GM19193 (cell line): ENCODE measurements around the gene OR7G3.

ENCODE experiments used
- POLR2A ChIP-seq: IDR thresholded peaks from 4 replicates; pipeline ENCODE4 v1.6.1; 2011; ENCODE audit not compliant: insufficient read depth, insufficient read length; ENCODE audit errors: extremely low read depth

OR7G3 gene

GRCh38 chr19:9130965-9131364 lies 4.2 kb upstream of the OR7G3 start:
- TF ChIP-seq POLR2A: no peak

GRCh38 chr19:9128171-9128570 lies 1.4 kb upstream of the OR7G3 start:
- no peak for TF ChIP-seq POLR2A

GRCh38 chr19:9116547-9116946 lies 10.2 kb downstream of the OR7G3 start:
- no peak for TF ChIP-seq POLR2A

- TF ChIP-seq POLR2A: no peak
Observed at GRCh38 chr19:9115307-9115813, 11.4 kb downstream of the OR7G3 start, which contains the start of gene OR7G1. Gene OR7G1 (minus strand): TSS chr19:9115763. CDS start chr19:9115763, 0 bp downstream.

GRCh38 chr19:9109959-9110358 lies 16.8 kb downstream of the OR7G3 start:
- TF ChIP-seq POLR2A: no peak

GRCh38 chr19:9107375-9107774 lies 19.4 kb downstream of the OR7G3 start, which contains the start of gene OR7G2:
Gene OR7G2 (minus strand): TSS chr19:9107475. CDS start chr19:9103243, 4,232 bp downstream.
- TF ChIP-seq POLR2A: no peak

GRCh38 chr19:9086761-9087160 lies 40.0 kb downstream of the OR7G3 start, which contains the start of gene OR1M1:
Gene OR1M1 (plus strand): TSS chr19:9087061. CDS start chr19:9093245, 6,184 bp downstream.
- no peak for TF ChIP-seq POLR2A

- TF ChIP-seq POLR2A: no peak
Observed at GRCh38 chr19:9078651-9079050, 48.1 kb downstream of the OR7G3 start.

GRCh38 chr19:9076901-9077300 lies 49.8 kb downstream of the OR7G3 start:
- no peak for TF ChIP-seq POLR2A
